Measurements from ENCODE around the gene MDK. TPM values are rescaled to one million over a fixed set of nuclear protein-coding genes. Genes with fewer than 3 reads are reported as not detected.

MDK gene
- total RNA-seq, 1 experiment from 2014 or later, result 286 TPM

DNA sequence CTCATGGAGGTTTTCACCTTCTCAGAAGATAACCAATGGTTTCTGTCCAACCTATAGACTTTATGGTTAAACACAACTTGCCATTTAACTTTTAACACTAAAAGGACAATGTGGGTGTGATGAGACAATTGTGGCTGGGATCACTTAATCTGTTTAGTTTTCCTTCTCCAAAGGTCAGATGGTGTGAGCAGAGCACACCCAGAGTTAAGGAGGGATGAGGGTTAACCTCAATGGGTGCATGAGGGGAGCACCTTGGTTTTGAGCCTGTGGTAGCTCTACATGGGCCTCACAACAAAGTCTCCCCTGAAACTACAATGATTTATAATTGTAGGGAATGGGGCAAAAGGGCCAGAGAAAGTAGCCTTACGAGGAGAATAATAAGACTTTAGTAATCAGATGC, 39.0 kb downstream of the MDK start:
- Histone ChIP-seq H3K9ac (ENCODE audit: low read length) (no peak overlapping the region), H3K9me2 (ENCODE audit: insufficient read depth) (no peaks in the 10 kb centered on the region), H3K4me2 (ENCODE audit: low read length) (no peak overlapping the region), H3K36me3 (ENCODE audit: control insufficient read depth in 1 of 2, insufficient read depth in 2 of 2, low read length in 2 of 2) (no peaks in the 10 kb centered on the region; a peak in 2 of 4 replicates), H3K4me3 (replicated peaks in 1 of 2; ENCODE audit: low read depth in 1 of 2, low read length in 2 of 2) (no peak overlapping the region), H3K9me3 (ENCODE audit: control insufficient read depth in 1 of 2, insufficient read depth in 1 of 2, low read depth in 1 of 2, low read length in 2 of 2) (no peaks in the 10 kb centered on the region), H3K27ac (ENCODE audit: low read depth, low read length) (no peak overlapping the region), H3K27me3 (ENCODE audit: insufficient read depth, low read length) (no peaks in the 10 kb centered on the region), H2AFZ (ENCODE audit: low read depth, low read length, poor library complexity, severe bottlenecking) (no peak overlapping the region), H3K79me2 (ENCODE audit: insufficient read depth, low read length) (no peaks in the 10 kb centered on the region), H4K20me1 (ENCODE audit: insufficient read depth) (no peaks in the 10 kb centered on the region), H3K4me1 (ENCODE audit: control insufficient read depth in 1 of 2, insufficient read depth in 2 of 2, low read length in 2 of 2) (no peaks in the 10 kb centered on the region)
- no TSS peak for BruUV-seq (replicated peaks)
- ATAC-seq (no peak), DNase-seq (ENCODE audit: low read depth, low spot score) (no peak)
- POLR2A ChIA-PET, result no interaction called here
- RAD21 ChIA-PET (ENCODE audit: low non-redundant PET in 1 of 2, low total read pairs in 2 of 2, uncharacterized antibody in 2 of 2, unreplicated experiment in 2 of 2), result no interaction called here
- CTCF ChIA-PET, result no interaction called here
- intact Hi-C loops (cut with micrococcal nuclease), result no loop called here
- TF ChIP-seq YY1 (IDR thresholded peaks at IDR 0.05; ENCODE audit: extremely low read depth, insufficient replicate concordance, low read depth, low read length), result no peak

DNA sequence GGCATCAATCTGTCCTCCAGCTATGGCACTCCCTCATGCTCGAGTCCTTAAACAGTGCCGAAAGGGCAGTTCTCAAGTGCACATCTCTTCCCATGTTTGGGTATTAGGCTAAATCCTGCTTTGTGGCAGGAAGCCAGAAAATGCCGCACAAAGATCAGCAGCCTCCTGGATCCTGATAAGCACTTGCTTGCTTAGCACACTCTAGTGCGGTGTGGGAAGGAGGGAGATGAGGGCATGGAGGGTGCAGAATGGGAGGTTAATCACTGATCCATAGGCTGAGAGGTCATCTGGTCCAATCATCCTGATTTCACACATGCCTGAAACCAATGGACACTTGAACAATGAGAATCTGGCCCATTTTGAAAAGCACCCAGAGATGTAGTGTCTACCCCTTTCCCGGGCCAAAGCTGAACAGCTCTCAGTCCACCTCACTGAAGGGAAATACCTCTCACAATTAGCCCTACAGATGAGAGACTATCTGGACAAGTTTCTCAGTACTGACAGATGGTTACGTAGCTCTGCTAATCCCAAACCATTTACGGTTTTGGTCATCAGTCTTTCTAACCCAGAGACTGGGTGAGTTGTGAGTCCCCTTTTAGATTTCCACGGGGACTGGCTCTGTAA, 39.9 kb downstream of the MDK start:
- ChIA-PET RAD21 (ENCODE audit: low non-redundant PET in 1 of 2, low total read pairs in 2 of 2, uncharacterized antibody in 2 of 2, unreplicated experiment in 2 of 2) (interaction anchor here in 1 of 2 experiments (0.6 kb wide), 1 partner anchor 187 kb away, joined by 3 read pairs; no protein-coding TSS in a partner anchor), CTCF (no interaction called here), POLR2A (no interaction called here)
- H2AFZ ChIP-seq (ENCODE audit: low read depth, low read length, poor library complexity, severe bottlenecking), result no peak overlapping the region
- no peak overlapping the region for H3K9ac ChIP-seq (ENCODE audit: low read length)
- no peak overlapping the region for H3K4me3 ChIP-seq (replicated peaks in 1 of 2; ENCODE audit: low read depth in 1 of 2, low read length in 2 of 2)
- no peak for ATAC-seq
- no peaks in the 10 kb centered on the region for H4K20me1 ChIP-seq (ENCODE audit: insufficient read depth)
- no peak overlapping the region for H3K4me2 ChIP-seq (ENCODE audit: low read length)
- H3K36me3 ChIP-seq (ENCODE audit: control insufficient read depth in 1 of 2, insufficient read depth in 2 of 2, low read length in 2 of 2), result no peaks in the 10 kb centered on the region; a peak in 2 of 4 replicates
- DNase-seq (ENCODE audit: low read depth, low spot score), result no peak
- no peak overlapping the region for H3K27ac ChIP-seq (ENCODE audit: low read depth, low read length)
- no peaks in the 10 kb centered on the region for H3K9me2 ChIP-seq (ENCODE audit: insufficient read depth)
- H3K27me3 ChIP-seq (ENCODE audit: insufficient read depth, low read length), result no peaks in the 10 kb centered on the region
- intact Hi-C loops (cut with micrococcal nuclease), result no loop called here
- TF ChIP-seq CEBPB (IDR thresholded peaks at IDR 0.05; ENCODE audit: low read depth), result no peak
- no peak for TF ChIP-seq SRF (IDR thresholded peaks at IDR 0.05; ENCODE audit: low read depth)
- TF ChIP-seq POLR2A (IDR thresholded peaks at IDR 0.05; ENCODE audit: borderline replicate concordance, extremely low read depth, insufficient read depth, insufficient read length), result no peak
- TF ChIP-seq CBX3 (IDR thresholded peaks at IDR 0.05; ENCODE audit: low read depth), result no peak
- no peak for TF ChIP-seq ZFX (IDR thresholded peaks at IDR 0.05)
- no peak for TF ChIP-seq RAD21 (IDR thresholded peaks at IDR 0.05; ENCODE audit: low read depth)
- TF ChIP-seq EZH2phosphoT487 (IDR thresholded peaks at IDR 0.05; ENCODE audit: borderline replicate concordance), result no peak
- TF ChIP-seq EZH2 (IDR thresholded peaks at IDR 0.05), result no peak
- no peaks in the 10 kb centered on the region for H3K4me1 ChIP-seq (ENCODE audit: control insufficient read depth in 1 of 2, insufficient read depth in 2 of 2, low read length in 2 of 2)
- H3K79me2 ChIP-seq (ENCODE audit: insufficient read depth, low read length), result no peaks in the 10 kb centered on the region
- H3K9me3 ChIP-seq (ENCODE audit: control insufficient read depth in 1 of 2, insufficient read depth in 1 of 2, low read depth in 1 of 2, low read length in 2 of 2), result no peaks in the 10 kb centered on the region
- BruUV-seq (replicated peaks), result no TSS peak
